Kidney epithelial cell (primary cell): ENCODE results near the gene MX1. TPM values are rescaled to one million over a fixed set of nuclear protein-coding genes. Genes with fewer than 3 reads are reported as not detected.

ENCODE experiments used
- DNase-seq: peaks from one replicate; pipeline ENCODE4 v3.0.0-alpha.2; 2010; ENCODE audit warnings: low read depth
- H3K27me3 ChIP-seq: 2 replicates; pipeline ENCODE4 v1.6.0; 2011; ENCODE audit warnings: low read length; ENCODE audit not compliant: control insufficient read depth, insufficient read depth
- H3K36me3 ChIP-seq: 2 replicates; pipeline ENCODE4 v1.5.1; 2011; ENCODE audit warnings: low read length; ENCODE audit not compliant: control insufficient read depth, insufficient read depth
- H3K4me3 ChIP-seq: 2 replicates; pipeline ENCODE4 v1.5.1; 2011; ENCODE audit warnings: low read depth, mild to moderate bottlenecking, control low read depth, low read length
- CTCF ChIP-seq: IDR thresholded peaks from 2 replicates; pipeline ENCODE4 v1.5.1; 2011; ENCODE audit warnings: mild to moderate bottlenecking, moderate library complexity, low read length, control low read depth, inconsistent platforms; ENCODE audit not compliant: insufficient read depth, poor library complexity, severe bottlenecking
- total RNA-seq: library from RNA; depleted of rRNA; stranded (reverse); fragments of >200 nt; gene quantifications from 2 replicates; pipeline ENCODE4 v1.2.3, GENCODE V29; 2015

Gene MX1
- total RNA-seq, 1 donor from 2014 or later = 48.7 TPM

DNA sequence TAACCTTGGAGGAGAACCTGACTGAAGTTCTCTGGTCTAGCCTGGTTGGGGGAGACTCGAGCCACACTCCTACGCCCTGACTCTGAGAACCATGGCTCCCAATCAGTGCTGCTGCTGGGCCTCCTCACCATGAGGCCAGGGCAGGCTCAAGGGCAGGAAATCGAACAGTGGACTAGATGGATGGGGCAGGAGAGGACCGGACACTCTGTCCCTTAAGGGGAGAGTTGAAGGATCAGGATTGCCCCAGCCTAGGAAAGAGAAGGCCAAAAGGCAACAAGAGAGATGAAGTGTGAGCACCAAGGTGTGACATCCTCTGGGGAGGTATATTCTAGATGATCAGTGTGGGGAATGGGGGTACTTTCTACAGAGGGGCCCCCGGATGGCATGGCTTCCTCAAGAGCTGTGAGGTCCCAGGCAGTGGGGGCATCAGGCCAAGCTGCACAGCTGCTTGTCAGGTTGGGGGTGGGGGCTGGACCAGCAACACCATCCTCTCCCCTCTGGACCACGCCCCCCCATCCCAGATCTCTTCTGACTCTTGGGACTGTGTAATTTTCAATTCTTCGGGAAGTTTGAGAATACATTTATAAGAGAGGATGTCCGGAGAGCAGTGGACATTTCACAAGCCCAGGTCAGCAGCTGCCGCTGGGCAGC is 34.0 kb downstream of the MX1 start:
- Histone ChIP-seq H3K36me3 (no peaks in the 10 kb centered on the region), H3K4me3 (no peak overlapping the region), H3K27me3 (no peaks in the 10 kb centered on the region)
- no peak for DNase-seq
- no peak for TF ChIP-seq CTCF

GRCh38 chr21:41460578-41461527 is 34.8 kb downstream of the MX1 start:
- DNase-seq = no peak
- Histone ChIP-seq H3K36me3 (no peaks in the 10 kb centered on the region), H3K27me3 (no peaks in the 10 kb centered on the region)

GRCh38 chr21:41465176-41465781 is 39.2 kb downstream of the MX1 start:
- Histone ChIP-seq H3K36me3 (no peaks in the 10 kb centered on the region), H3K4me3 (no peak overlapping the region), H3K27me3 (peaks cover 2% of the 10 kb centered on the region)
- TF ChIP-seq CTCF = no peak
- no peak for DNase-seq

More at GRCh38 chr21:41460578-41461527, 34.8 kb downstream of the MX1 start:
- TF ChIP-seq CTCF = peak; percentile 91
- no peak overlapping the region for H3K4me3 ChIP-seq

GRCh38 chr21:41466024-41466820 is 40.2 kb downstream of the MX1 start:
- DNase-seq = no peak
- H3K27me3 ChIP-seq = peaks cover 4% of the 10 kb centered on the region
- TF ChIP-seq CTCF = no peak
- H3K36me3 ChIP-seq = no peaks in the 10 kb centered on the region
- no peak overlapping the region for H3K4me3 ChIP-seq

GRCh38 chr21:41470054-41470453 is 44.0 kb downstream of the MX1 start:
- peaks cover 9% of the 10 kb centered on the region for H3K27me3 ChIP-seq
- no peak overlapping the region for H3K4me3 ChIP-seq
- TF ChIP-seq CTCF = no peak
- H3K36me3 ChIP-seq = no peaks in the 10 kb centered on the region
- no peak for DNase-seq
